WI38 (cell line): ENCODE results near the gene ELOVL3.

ENCODE experiments used
- H3K4me3 ChIP-seq: 2 replicates; pipeline ENCODE4 v1.5.1; 2011; ENCODE audit warnings: low read depth, mild to moderate bottlenecking, control low read depth, low read length
- CTCF ChIP-seq: IDR thresholded peaks from 2 replicates; pipeline ENCODE4 v1.5.1; 2012; ENCODE audit warnings: low read depth, mild to moderate bottlenecking, control low read depth, low read length

The ELOVL3 gene

DNA sequence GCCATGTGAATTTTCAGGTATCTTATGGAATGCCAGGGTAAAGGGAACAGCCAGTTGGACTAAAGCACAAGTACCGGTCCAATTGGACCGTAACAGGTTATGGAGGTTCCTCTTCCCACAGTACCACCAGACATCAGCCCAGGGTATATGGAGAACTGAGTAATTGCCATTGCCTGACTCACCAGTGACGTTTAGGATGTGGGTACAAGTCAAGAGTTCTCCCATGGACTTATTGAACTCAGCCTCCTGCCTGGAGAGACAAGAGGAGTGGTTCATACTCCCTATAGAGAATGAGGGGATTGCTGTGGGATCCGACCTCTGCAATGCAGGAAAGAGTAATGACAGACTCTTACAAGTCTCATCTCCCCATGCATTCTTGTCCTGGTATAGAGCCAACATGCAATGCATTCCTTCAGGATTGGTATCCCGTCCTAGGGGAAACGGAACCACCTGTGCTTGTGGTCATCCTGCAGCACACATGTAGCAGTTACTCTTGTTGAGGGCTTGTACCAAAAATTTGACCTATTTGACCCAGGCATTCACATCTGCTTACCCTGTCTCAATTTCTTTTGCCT is 30.7 kb upstream of the ELOVL3 start:
- H3K4me3 ChIP-seq = no peak overlapping the region
- TF ChIP-seq CTCF = no peak

DNA sequence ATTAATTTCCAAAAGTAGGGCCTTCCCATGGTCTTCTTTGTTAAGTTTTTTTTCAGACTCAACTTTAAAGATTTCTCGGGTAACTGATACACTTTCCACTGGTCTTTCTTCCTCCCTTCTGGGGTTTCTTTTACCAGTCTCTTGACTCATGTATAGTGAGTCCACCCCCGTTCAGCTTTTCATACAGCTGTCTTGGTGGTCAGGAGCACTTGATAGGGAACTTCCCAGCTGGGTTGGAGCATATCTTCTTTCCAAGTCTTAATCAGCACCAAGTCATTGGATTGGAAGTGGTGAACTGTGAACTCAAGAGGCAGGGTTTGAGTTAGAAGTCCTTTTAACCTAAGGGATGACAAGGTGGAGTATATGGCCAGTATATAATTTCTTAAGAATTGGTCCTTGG is 29.2 kb upstream of the ELOVL3 start:
- TF ChIP-seq CTCF = no peak
- no peak overlapping the region for H3K4me3 ChIP-seq

DNA sequence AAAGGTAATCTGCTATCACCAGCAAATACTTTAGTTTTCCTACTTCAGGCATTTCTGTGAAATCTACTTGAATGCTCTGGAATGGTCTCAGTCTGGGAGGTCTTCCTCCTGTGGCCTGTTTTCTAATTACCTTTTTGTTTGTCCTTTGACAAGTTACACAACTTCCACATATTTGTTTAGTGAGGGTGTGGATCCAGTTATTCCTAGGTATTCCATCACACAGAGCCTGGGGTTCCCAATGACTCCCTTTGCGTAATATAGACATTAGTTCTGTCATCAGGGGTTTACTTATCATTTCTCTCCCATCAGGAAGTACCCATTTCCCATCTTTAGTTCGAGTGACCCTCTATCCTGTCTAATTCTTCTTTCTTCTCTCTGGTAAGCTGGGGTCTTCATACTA is 28.1 kb upstream of the ELOVL3 start:
- TF ChIP-seq CTCF = no peak
- H3K4me3 ChIP-seq = no peak overlapping the region

GRCh38 chr10:102200751-102201640 is 25.1 kb upstream of the ELOVL3 start:
- TF ChIP-seq CTCF = no peak
- no peak overlapping the region for H3K4me3 ChIP-seq

GRCh38 chr10:102202386-102202785 is 23.7 kb upstream of the ELOVL3 start:
- H3K4me3 ChIP-seq = no peak overlapping the region
- TF ChIP-seq CTCF = no peak

GRCh38 chr10:102208311-102209035 is 17.6 kb upstream of the ELOVL3 start:
- H3K4me3 ChIP-seq = no peak overlapping the region
- no peak for TF ChIP-seq CTCF
